Activated naive CD4-positive, alpha-beta T cell treated with anti-CD3 and anti-CD28 coated beads for 36 hours (primary cell): ENCODE results near the gene TUBA4A. TPM values are rescaled to one million over a fixed set of nuclear protein-coding genes. Genes with fewer than 3 reads are reported as not detected.
"Not testable (repeated sequence)": the region's sequence is repeated elsewhere in the genome, so short reads cannot be mapped to it uniquely, and the experiment has no call there.

Source experiments
- CTCF ChIA-PET: fragments of 350-600 bp; sonication (Branson Sonifier 250); formaldehyde crosslinking; loops from one replicate; lab custom pipeline; 2021; ENCODE audit warnings: antibody characterized with exemption; lab: Charles Lee
- DNase-seq: peaks from one replicate; pipeline ENCODE4 v3.0.0-alpha.2; 2020
- H3K27ac Mint-ChIP-seq: one replicate; pipeline ENCODE4 v1.8.0; 2021; ENCODE audit warnings: mild to moderate bottlenecking, mixed read lengths
- H3K27me3 Mint-ChIP-seq: one replicate; pipeline ENCODE4 v1.8.0; 2021; ENCODE audit warnings: low read depth, mixed read lengths
- H3K36me3 Mint-ChIP-seq: one replicate; pipeline ENCODE4 v1.8.0; 2021; ENCODE audit warnings: low read depth, mixed read lengths
- H3K4me1 Mint-ChIP-seq: one replicate; pipeline ENCODE4 v1.8.0; 2021; ENCODE audit warnings: low read depth, mixed read lengths
- H3K4me3 Mint-ChIP-seq: one replicate; pipeline ENCODE4 v1.8.0; 2021; ENCODE audit warnings: mild to moderate bottlenecking, moderate library complexity, mixed read lengths
- H3K9me3 Mint-ChIP-seq: one replicate; pipeline ENCODE4 v1.8.0; 2021; ENCODE audit warnings: mixed read lengths
- intact Hi-C: fragments of 100-400 bp; cut with micrococcal nuclease; formaldehyde crosslinking; loops from one replicate; pipeline ENCODE4 v1.15.1; 2023
- microRNA-seq: library from miRNA; unstranded; fragments of <30 nt; microRNA quantifications from one replicate; pipeline ENCODE4 v1.2.0, GENCODE V29; 2022; ENCODE audit warnings: borderline microRNAs expressed, borderline replicate concordance
- total RNA-seq, 2 experiments: library from RNA; stranded (reverse); gene quantifications; one replicate each; pipeline ENCODE4 v1.2.3, GENCODE V29; 2021

The TUBA4A gene
- total RNA-seq, 2 experiments from 2014 or later = 112 to 116 TPM

DNA sequence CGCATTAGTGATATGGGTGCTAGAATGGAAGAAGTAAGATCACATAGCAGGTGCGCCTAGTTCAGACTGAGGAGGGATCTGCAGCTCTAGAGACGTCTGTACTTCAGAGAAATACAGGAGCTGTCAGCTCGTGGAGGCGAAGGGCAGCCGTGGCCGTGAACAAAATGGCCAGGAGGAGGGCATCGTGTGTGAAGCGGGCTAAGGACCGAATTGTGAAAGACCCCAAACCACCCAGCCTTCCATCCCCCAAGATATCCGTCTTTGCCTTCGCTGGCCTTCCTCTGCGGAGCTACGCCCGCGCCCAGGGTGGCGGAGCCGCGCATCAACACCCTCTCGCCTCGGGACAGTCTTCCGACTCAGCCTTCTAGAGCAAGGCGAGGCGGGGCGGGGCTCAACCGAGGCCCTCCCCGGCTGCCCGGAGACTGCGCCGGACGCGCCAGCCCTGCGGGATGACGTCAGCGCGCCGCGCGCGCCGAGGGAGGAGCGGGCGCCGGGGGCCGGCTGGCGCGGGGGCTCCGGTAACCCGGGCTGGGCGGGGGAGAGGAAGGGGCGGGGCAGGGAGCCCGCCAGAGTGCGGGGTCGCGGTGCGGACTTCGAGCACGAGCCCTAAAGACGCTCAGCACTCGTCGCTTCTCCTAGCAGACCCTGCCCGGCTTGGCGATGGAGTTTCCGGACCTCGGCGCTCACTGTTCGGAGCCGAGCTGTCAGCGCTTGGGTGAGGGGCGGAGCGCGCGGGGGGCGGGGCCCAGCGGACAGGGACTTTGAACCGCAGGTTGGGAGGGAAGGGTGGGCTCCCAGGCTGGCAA is 47.2 kb downstream of the TUBA4A start, which contains the start of gene ZFAND2B:
TSS of gene ZFAND2B (plus strand) at position 455 of the 806 bp plus-strand sequence. CDS start at position 661, 206 bp downstream.
- Mint-ChIP-seq H3K36me3 (peaks cover 9% of the 10 kb centered on the region), H3K27ac (peak within 1 kb of the TSS; percentile 96), H3K4me1 (peaks cover 32% of the 10 kb centered on the region), H3K4me3 (peak within 1 kb of the TSS; percentile 94), H3K27me3 (no peaks in the 10 kb centered on the region), H3K9me3 (peaks cover 3% of the 10 kb centered on the region)
- intact Hi-C loops = loop anchor here (1.0 to 2.0 kb wide), 8 partner anchors 13 to 638 kb away; partner anchors contain the start of genes ANKZF1, ATG9A, CNOT9 and DNAJB2
- peak; percentile 94 for DNase-seq
- CTCF ChIA-PET = interaction anchor here (0.6 to 4.0 kb wide), 14 partner anchors 10 to 309 kb away, joined by 3 to 21 read pairs (median 4); partner anchors contain the start of genes CNPPD1, DNAJB2, NHEJ1 and SLC23A3

DNA sequence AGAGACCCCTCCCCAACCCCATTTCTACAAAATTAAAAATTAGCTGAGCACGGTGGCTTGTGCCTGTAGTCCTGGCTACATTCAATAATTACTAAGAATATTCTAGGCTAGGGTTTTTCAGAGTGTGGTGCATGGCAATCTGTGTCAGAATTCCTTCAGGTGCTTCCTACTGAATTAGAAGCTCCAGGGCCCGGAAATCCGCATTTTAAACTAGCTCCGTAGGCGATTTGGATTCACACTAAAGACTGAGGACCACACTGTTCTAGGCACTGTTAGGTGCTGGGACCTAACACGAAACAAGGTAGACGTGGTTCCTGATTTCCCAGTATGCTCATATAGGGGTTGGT is 47.8 kb downstream of the TUBA4A start:
- CTCF ChIA-PET = interaction anchor here (0.9 to 4.0 kb wide), 13 partner anchors 9 to 308 kb away, joined by 3 to 21 read pairs (median 5); partner anchors contain the start of genes CNPPD1, DNAJB2, NHEJ1 and SLC23A3
- peaks cover 29% of the 10 kb centered on the region for H3K4me1 Mint-ChIP-seq
- DNase-seq = no peak
- peak overlapping the region; percentile 94 for H3K4me3 Mint-ChIP-seq
- intact Hi-C loops = loop anchor here (1.0 to 2.0 kb wide), 7 partner anchors 23 to 638 kb away; partner anchors contain the start of genes ANKZF1, ATG9A, CNOT9 and DNAJB2
- no peaks in the 10 kb centered on the region for H3K27me3 Mint-ChIP-seq
- H3K9me3 Mint-ChIP-seq = peaks cover 5% of the 10 kb centered on the region
- peak overlapping the region; percentile 96 for H3K27ac Mint-ChIP-seq
- H3K36me3 Mint-ChIP-seq = peaks cover 9% of the 10 kb centered on the region

DNA sequence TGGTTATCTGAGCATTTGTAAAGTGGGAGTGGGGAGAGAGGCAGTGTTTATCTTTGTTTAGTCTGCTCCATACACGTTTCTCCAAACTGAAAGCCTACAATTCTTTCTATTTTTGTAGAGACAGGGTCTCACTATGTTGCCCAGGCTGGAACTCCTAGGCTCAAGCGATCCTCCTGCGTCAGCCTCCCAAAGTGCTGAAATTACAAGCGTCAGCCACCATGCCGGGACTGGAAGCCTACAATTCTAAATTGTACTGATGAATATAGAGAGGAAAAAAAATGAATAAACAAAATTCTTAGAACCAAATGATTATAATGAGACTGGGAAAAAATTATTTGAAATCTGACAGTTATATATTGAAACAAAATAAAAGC is 48.6 kb downstream of the TUBA4A start:
- H3K36me3 Mint-ChIP-seq = peaks cover 9% of the 10 kb centered on the region
- no peaks in the 10 kb centered on the region for H3K27me3 Mint-ChIP-seq
- no peak for DNase-seq
- H3K27ac Mint-ChIP-seq = peak overlapping the region; percentile 30
- intact Hi-C loops = no loop called here
- H3K4me3 Mint-ChIP-seq = peak overlapping the region; percentile 32
- CTCF ChIA-PET = interaction anchor here (0.6 kb wide), 1 partner anchor 109 kb away, joined by 3 read pairs; no protein-coding TSS in a partner anchor
- peaks cover 7% of the 10 kb centered on the region for H3K9me3 Mint-ChIP-seq
- peaks cover 32% of the 10 kb centered on the region for H3K4me1 Mint-ChIP-seq

DNA sequence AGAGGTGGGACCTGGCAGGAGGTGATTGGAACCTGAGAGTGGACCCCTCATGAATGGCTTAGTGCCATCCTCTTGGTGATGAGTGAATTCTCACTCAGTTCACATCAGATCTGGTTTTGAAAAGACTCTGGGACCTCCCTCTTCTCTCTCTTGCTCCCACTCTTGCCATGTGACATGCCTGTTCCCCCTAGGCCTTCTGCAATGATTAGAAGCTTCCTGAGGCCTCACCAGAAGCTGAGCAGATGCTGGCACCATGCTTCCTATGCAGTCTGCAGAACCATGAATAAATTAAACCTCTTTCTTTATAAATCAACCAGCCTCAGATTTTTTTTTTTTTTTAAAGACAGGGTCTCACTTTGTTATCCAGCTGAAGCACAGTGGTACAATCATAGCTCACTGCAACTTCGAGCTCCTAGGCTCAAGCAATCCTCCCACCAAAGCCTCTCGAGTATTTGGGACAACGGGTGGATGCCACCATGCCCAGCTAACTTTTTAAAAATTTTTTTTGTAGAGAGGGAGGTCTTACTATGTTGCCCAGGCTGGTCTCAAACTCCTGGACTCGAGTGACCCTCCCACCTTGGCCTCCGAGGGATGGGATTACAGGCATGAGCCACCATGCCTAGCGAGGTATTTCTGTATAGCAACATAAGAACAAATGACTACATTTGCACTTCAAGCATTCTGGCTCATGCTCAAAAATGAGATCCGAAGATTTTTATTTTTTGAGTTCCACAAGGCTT is 49.1 kb downstream of the TUBA4A start:
- CTCF ChIA-PET = interaction anchor here (0.6 kb wide), 1 partner anchor 12 kb away, joined by 3 read pairs; no protein-coding TSS in a partner anchor
- H3K27me3 Mint-ChIP-seq = no peaks in the 10 kb centered on the region
- peaks cover 29% of the 10 kb centered on the region for H3K4me1 Mint-ChIP-seq
- no peak overlapping the region for H3K4me3 Mint-ChIP-seq
- H3K27ac Mint-ChIP-seq = no peak overlapping the region
- no peak for DNase-seq
- H3K9me3 Mint-ChIP-seq = peaks cover 7% of the 10 kb centered on the region
- H3K36me3 Mint-ChIP-seq = peaks cover 9% of the 10 kb centered on the region
- intact Hi-C loops = no loop called here

DNA sequence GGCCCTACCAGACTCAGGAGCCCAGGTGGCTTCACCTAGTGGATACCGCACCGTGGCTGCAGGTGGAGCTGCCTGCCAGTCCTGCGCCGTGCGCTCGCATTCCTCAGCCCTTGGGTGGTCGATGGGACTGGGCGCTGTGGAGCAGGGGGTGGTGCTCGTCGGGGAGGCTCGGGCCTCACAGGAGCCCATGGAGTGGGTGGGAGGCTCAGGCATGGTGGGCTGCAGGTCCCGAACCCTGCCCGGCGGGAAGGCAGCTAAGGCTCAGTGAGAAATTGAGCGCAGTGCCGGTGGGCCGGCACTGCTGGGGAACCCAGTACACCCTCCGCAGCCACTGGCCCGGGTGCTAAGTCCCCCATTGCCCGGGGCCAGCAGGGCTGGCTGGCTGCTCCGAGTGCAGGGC is 52.4 kb downstream of the TUBA4A start:
- CTCF ChIA-PET = interaction anchor here (1.0 to 1.9 kb wide), 5 partner anchors 20 to 94 kb away, joined by 3 to 6 read pairs (median 5); no protein-coding TSS in a partner anchor
- H3K27ac Mint-ChIP-seq, H3K27me3 Mint-ChIP-seq, intact Hi-C loops, DNase-seq, H3K4me3 Mint-ChIP-seq, H3K9me3 Mint-ChIP-seq, H3K36me3 Mint-ChIP-seq: not testable (repeated sequence)
- H3K4me1 Mint-ChIP-seq = peaks cover 12% of the 10 kb centered on the region

DNA sequence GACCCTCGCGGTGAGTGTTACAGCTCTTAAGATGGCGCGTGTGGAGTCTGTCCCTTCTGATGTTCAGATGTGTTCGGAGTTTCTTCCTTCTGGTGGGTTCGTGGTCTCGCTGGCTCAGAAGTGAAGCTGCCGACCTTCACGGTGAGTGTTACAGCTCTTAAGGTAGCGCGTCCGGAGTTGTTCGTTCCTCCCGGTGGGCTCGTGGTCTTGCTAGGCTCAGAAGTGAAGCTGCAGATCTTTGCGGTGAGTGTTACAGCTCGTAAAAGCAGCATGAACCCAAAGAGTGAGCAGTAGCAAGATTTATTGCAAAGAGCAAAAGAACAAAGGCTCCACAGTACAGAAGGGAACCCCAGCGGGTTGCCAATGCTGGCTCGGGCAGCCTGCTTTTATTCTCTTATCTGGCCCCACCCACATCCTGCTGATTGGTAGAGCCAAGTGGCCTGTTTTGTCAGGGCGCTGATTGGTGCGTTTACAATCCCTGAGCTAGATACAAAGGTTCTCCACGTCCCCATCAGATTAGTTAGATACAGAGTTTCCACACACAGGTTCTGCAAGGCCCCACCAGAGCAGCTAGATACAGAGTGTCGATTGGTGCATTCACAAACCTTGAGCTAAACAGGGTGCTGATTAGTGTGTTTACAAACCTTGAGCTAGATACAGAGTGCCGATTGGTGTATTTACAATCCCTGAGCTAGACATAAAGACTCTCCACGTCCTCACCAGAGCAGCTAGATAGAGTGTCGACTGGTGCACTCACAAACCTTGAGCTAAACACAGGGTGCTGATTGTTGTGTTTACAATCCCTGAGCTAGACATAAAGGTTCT is 53.0 kb downstream of the TUBA4A start:
- peaks cover 12% of the 10 kb centered on the region for H3K4me1 Mint-ChIP-seq
- DNase-seq = peak; percentile 37
- H3K36me3 Mint-ChIP-seq, intact Hi-C loops, H3K27me3 Mint-ChIP-seq, H3K9me3 Mint-ChIP-seq: not testable (repeated sequence)
- peak overlapping the region; percentile 81 for H3K27ac Mint-ChIP-seq
- CTCF ChIA-PET = interaction anchor here (1.0 to 1.9 kb wide), 4 partner anchors 19 to 94 kb away, joined by 3 to 6 read pairs (median 4); no protein-coding TSS in a partner anchor
- peak overlapping the region; percentile 73 for H3K4me3 Mint-ChIP-seq

Small RNA genes within 50 kb of the gene (microRNA-seq; reads per million reads assigned to microRNA genes)
- gene MIR153-1 = not detected

Other genes with a start within 250 kb of the TUBA4A start
- not detected for gene CFAP65, start 212.4 kb downstream of the TUBA4A start, total RNA-seq
- not detected for gene IHH, start 193.0 kb downstream of the TUBA4A start, total RNA-seq
- 10 to 100 TPM; 24.4 to 26.6 TPM for gene NHEJ1, start 93.1 kb downstream of the TUBA4A start, total RNA-seq
- under 1 TPM; 0.84 to 0.95 TPM for gene SLC23A3, start 83.9 kb downstream of the TUBA4A start, total RNA-seq
- 10 to 100 TPM; 27.0 to 31.4 TPM for gene CNPPD1, start 77.0 kb downstream of the TUBA4A start, total RNA-seq
- 10 to 100 TPM; 44.0 to 44.1 TPM for gene RETREG2, start 75.6 kb downstream of the TUBA4A start, total RNA-seq
- 10 to 100 TPM; 32.6 to 33.6 TPM for gene ZFAND2B, start 47.1 kb downstream of the TUBA4A start, total RNA-seq
- gene ABCB6, start 35.0 kb downstream of the TUBA4A start, total RNA-seq = 1 to 10 TPM; 7.0 to 7.5 TPM
- 10 to 100 TPM; 26.0 to 27.7 TPM for gene ATG9A, start 24.3 kb downstream of the TUBA4A start, total RNA-seq
- 10 to 100 TPM; 87.7 to 88.5 TPM for gene ANKZF1, start 24.1 kb downstream of the TUBA4A start, total RNA-seq
- 1 to 10 TPM; 2.1 TPM for gene GLB1L, start 8.5 kb downstream of the TUBA4A start, total RNA-seq
- 10 to 100 TPM; 33.7 to 35.5 TPM for gene STK16, start 8.4 kb downstream of the TUBA4A start, total RNA-seq
- not detected for gene TUBA4B, start 675 bp downstream of the TUBA4A start, total RNA-seq
- gene DNAJB2, start 25.4 kb upstream of the TUBA4A start, total RNA-seq = 10 to 100 TPM; 24.6 to 24.9 TPM
- gene PTPRN, start 55.5 kb upstream of the TUBA4A start, total RNA-seq = not detected
- not detected for gene RESP18, start 78.8 kb upstream of the TUBA4A start, total RNA-seq
- 10 to 100 TPM; 67.1 to 74.2 TPM for gene DNPEP, start 134.0 kb upstream of the TUBA4A start, total RNA-seq
- gene DES, start 164.5 kb upstream of the TUBA4A start, total RNA-seq = not detected
- 1 to 10 TPM; 1.3 to 1.4 TPM for gene SPEG, start 180.9 kb upstream of the TUBA4A start, total RNA-seq
- gene GMPPA, start 245.0 kb upstream of the TUBA4A start, total RNA-seq = 10 to 100 TPM; 25.2 to 28.4 TPM